MM.1S (cell line): Measurements from ENCODE around the gene NPEPL1.

Experiments used
- DNase-seq: peaks from one replicate; pipeline ENCODE4 v3.0.0-alpha.2; 2015
- H2AFZ ChIP-seq: fragments of 300-600 bp; sonication (generic); 2 replicates; pipeline ENCODE4 v1.6.0; 2016; ENCODE audit warnings: antibody characterized with exemption, low read length
- H3F3A ChIP-seq: fragments of 300-600 bp; sonication (generic); 2 replicates; pipeline ENCODE4 v1.6.1; 2016; ENCODE audit warnings: mild to moderate bottlenecking, antibody characterized with exemption, low read length, moderate library complexity, mixed read lengths; ENCODE audit not compliant: insufficient read depth
- H3K27ac ChIP-seq: fragments of 300-600 bp; sonication (generic); 2 replicates; pipeline ENCODE4 v1.5.1; 2016; ENCODE audit warnings: mild to moderate bottlenecking, low read length
- H3K27me3 ChIP-seq: fragments of 300-600 bp; sonication (generic); replicated peaks from 2 replicates; pipeline ENCODE4 v1.6.0; 2016; ENCODE audit warnings: low read length; ENCODE audit not compliant: insufficient read depth
- H3K36me3 ChIP-seq: fragments of 300-600 bp; sonication (generic); replicated peaks from 2 replicates; pipeline ENCODE4 v1.6.1; 2016; ENCODE audit warnings: mild to moderate bottlenecking, low read length, mixed read lengths; ENCODE audit not compliant: insufficient read depth
- H3K4me1 ChIP-seq: fragments of 300-600 bp; sonication (generic); 2 replicates; pipeline ENCODE4 v1.6.1; 2016; ENCODE audit warnings: low read length, mixed read lengths
- H3K4me2 ChIP-seq: fragments of 300-600 bp; sonication (generic); 2 replicates; pipeline ENCODE4 v1.6.0; 2016; ENCODE audit warnings: low read depth, low read length
- H3K4me3 ChIP-seq: fragments of 300-600 bp; sonication (generic); 2 replicates; pipeline ENCODE4 v1.5.1; 2016; ENCODE audit warnings: low read length, mixed read lengths
- H3K79me2 ChIP-seq: fragments of 300-600 bp; sonication (generic); 2 replicates; pipeline ENCODE4 v1.6.1; 2016; ENCODE audit warnings: mixed run types, low read length, mixed read lengths
- H3K9ac ChIP-seq: fragments of 300-600 bp; sonication (generic); 2 replicates; pipeline ENCODE4 v1.6.1; 2016; ENCODE audit warnings: low read length, mixed read lengths
- H3K9me2 ChIP-seq: fragments of 300-600 bp; sonication (generic); replicated peaks from 2 replicates; pipeline ENCODE4 v1.6.1; 2016; ENCODE audit warnings: mild to moderate bottlenecking, low read length, mixed read lengths; ENCODE audit not compliant: insufficient read depth
- H3K9me3 ChIP-seq: fragments of 300-600 bp; sonication (generic); replicated peaks from 2 replicates; pipeline ENCODE4 v1.6.1; 2016; ENCODE audit warnings: mild to moderate bottlenecking, low read length, mixed read lengths; ENCODE audit not compliant: insufficient read depth
- H4K20me1 ChIP-seq: fragments of 300-600 bp; sonication (generic); 2 replicates; pipeline ENCODE4 v1.6.1; 2016; ENCODE audit warnings: mild to moderate bottlenecking, low read length, moderate library complexity, mixed read lengths; ENCODE audit not compliant: insufficient read depth
- CTCF ChIP-seq: fragments of 300-600 bp; sonication (generic); IDR thresholded peaks from 2 replicates; pipeline ENCODE4 v1.5.1; 2016; ENCODE audit warnings: antibody characterized with exemption, low read length, mixed read lengths
- EZH2 ChIP-seq: fragments of 300-600 bp; sonication (generic); optimal IDR thresholded peaks from 2 replicates; pipeline ENCODE3; 2017; ENCODE audit warnings: low read depth, mild to moderate bottlenecking, antibody characterized with exemption, low read length, mixed read lengths
- EZH2phosphoT487 ChIP-seq: fragments of 300-600 bp; sonication (generic); IDR thresholded peaks from 2 replicates; pipeline ENCODE4 v1.6.1; 2018; ENCODE audit warnings: antibody characterized with exemption, low read length

NPEPL1 gene

DNA sequence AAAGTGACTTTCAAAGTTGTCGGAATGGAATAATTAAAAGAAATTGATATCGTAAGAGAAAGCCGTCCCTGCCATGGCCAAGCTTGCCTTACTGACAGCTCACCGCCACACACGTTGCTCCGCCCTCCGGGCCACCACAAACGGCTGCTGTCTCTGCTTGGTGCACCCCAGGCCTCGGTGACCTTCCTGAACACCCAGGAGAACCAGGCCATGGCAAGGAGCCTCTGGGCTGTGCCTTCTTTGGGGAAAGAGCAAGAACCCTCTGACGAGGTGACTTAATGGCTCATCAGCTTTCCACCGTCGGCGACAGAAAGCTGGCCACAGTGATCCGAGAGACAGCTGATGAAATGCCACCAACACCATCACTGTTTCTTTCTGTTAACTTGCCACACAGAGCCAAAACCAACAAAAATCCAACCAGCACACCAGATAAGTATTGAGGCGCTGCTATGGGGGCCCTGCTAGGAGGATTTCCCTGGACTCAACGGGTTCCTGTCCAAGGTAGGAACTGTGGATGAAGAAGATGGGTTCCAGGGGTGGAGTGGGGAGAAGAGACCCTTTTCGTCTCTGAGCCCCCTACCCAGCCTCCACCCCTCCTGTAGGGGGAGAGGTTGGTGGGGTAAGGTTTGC is 61.4 kb downstream of the NPEPL1 start:
- Histone ChIP-seq H3K9ac (no peak overlapping the region), H3K27ac (no peak overlapping the region), H3K79me2 (no peaks in the 10 kb centered on the region), H3K4me1 (no peaks in the 10 kb centered on the region), H3K4me3 (no peak overlapping the region), H3K36me3 (no peaks in the 10 kb centered on the region), H3K9me2 (no peaks in the 10 kb centered on the region), H3K4me2 (no peak overlapping the region), H3F3A (no peaks in the 10 kb centered on the region), H3K27me3 (peaks cover 96% of the 10 kb centered on the region), H2AFZ (no peak overlapping the region), H3K9me3 (no peaks in the 10 kb centered on the region), H4K20me1 (no peaks in the 10 kb centered on the region)
- DNase-seq = no peak
- TF ChIP-seq EZH2 (no peak), CTCF (no peak), EZH2phosphoT487 (no peak)

DNA sequence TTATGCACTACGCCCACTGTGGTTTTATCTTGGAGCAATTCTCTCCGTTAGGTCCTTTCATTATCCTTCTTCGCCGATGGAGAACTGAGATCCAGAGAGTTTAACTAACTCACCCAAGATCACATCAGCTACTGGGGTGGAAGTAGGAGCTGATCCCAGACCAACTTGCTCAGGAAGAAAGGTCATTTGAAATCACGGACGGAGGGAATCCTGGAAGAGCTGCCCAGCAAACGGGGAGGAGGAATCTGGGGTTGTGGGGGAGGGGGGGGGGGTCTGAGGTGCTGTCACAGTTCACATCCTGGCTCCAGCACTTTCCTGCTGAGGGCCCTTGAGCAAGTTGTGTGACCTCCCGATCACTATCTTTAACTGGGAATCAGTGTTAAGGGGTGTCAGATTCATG is 62.0 kb downstream of the NPEPL1 start:
- no peak for DNase-seq
- Histone ChIP-seq H3F3A (no peaks in the 10 kb centered on the region), H3K27me3 (peaks cover 96% of the 10 kb centered on the region), H4K20me1 (no peaks in the 10 kb centered on the region), H3K27ac (no peak overlapping the region), H3K9me3 (no peaks in the 10 kb centered on the region), H3K4me2 (no peak overlapping the region), H3K9me2 (no peaks in the 10 kb centered on the region), H3K36me3 (no peaks in the 10 kb centered on the region), H3K79me2 (no peaks in the 10 kb centered on the region), H3K9ac (no peak overlapping the region), H3K4me1 (no peaks in the 10 kb centered on the region), H3K4me3 (no peak overlapping the region), H2AFZ (no peak overlapping the region)
- TF ChIP-seq EZH2phosphoT487 = no peak
- TF ChIP-seq EZH2 = no peak
- no peak for TF ChIP-seq CTCF

GRCh38 chr20:58755062-58755697 is 62.6 kb downstream of the NPEPL1 start:
- H3K27me3 ChIP-seq = peaks cover 96% of the 10 kb centered on the region
- no peak overlapping the region for H2AFZ ChIP-seq
- no peak overlapping the region for H3K4me2 ChIP-seq
- no peaks in the 10 kb centered on the region for H3K36me3 ChIP-seq
- H3F3A ChIP-seq = no peaks in the 10 kb centered on the region
- TF ChIP-seq CTCF (no peak), EZH2phosphoT487 (no peak), EZH2 (no peak)
- H3K79me2 ChIP-seq = no peaks in the 10 kb centered on the region
- no peaks in the 10 kb centered on the region for H3K9me3 ChIP-seq
- H3K9me2 ChIP-seq = no peaks in the 10 kb centered on the region
- no peak for DNase-seq
- H3K4me3 ChIP-seq = no peak overlapping the region
- no peaks in the 10 kb centered on the region for H4K20me1 ChIP-seq
- no peak overlapping the region for H3K9ac ChIP-seq
- H3K4me1 ChIP-seq = no peaks in the 10 kb centered on the region
- H3K27ac ChIP-seq = no peak overlapping the region
